Pancreas (tissue), 10 donors: ENCODE measurements around the gene OR8K3. TPM values are rescaled to one million over a fixed set of nuclear protein-coding genes. Genes with fewer than 3 reads are reported as not detected.

Experiments used
- ATAC-seq, 4 donors: fragments of 200-7000 bp; cut with Tn5 transposase; one replicate each; pipeline versions ENCODE4 v1.8.0 to v1.9.1; 2020; ENCODE audit warnings: mild to moderate bottlenecking in 4 of 4, moderate library complexity in 4 of 4
- DNase-seq, 6 donors: peaks; one replicate each; pipeline ENCODE4 v3.0.0-alpha.2; 2020
- FAIRE-seq: peaks from 2 replicates; lab custom pipeline; 2012; peaks lifted over from hg19 to GRCh38; lab: Jason Lieb, UNC
- H3K27ac ChIP-seq, 4 donors: fragments of 200-600 bp; sonication (generic); 1 replicate in 3 of 4; 2 replicates in 1 of 4; pipeline versions ENCODE4 v1.5.0 to v1.8.0; 2020
- H3K27me3 ChIP-seq, 4 donors: fragments of 200-600 bp; one replicate each; pipeline ENCODE4 v1.8.0; 2021
- H3K36me3 ChIP-seq, 3 donors: fragments of 200-600 bp; sonication (generic) in 1 of 3; one replicate each; pipeline versions ENCODE4 v1.5.0 to v1.8.0; 2020 to 2021
- H3K4me1 ChIP-seq, 3 donors: fragments of 200-600 bp; one replicate each; pipeline ENCODE4 v1.8.0; 2021
- H3K4me3 ChIP-seq, 4 donors: fragments of 200-600 bp; sonication (generic) in 2 of 4; one replicate each; pipeline versions ENCODE4 v1.5.0 to v1.8.0; 2020 to 2021
- H3K9me3 ChIP-seq, 4 donors: fragments of 200-600 bp; one replicate each; pipeline ENCODE4 v1.8.0; 2021
- CTCF ChIP-seq, 4 donors: fragments of 200-600 bp; sonication (generic) in 3 of 4; IDR thresholded peaks; one replicate each; pipeline versions ENCODE4 v1.5.0 to v1.8.0; 2021; ENCODE audit warnings: antibody characterized with exemption in 4 of 4
- WGBS, 2 donors: extraction: QIAGEN DNeasy Blood & Tissue Kit; methylation state at CpG; one replicate each; pipeline ENCODE4 v1.1.7; 2013; 5-methylcytosine and 5-hydroxymethylcytosine counted together
- intact Hi-C, 3 donors: fragments of 100-400 bp; cut with DNase I; formaldehyde crosslinking; loops; one replicate each; pipeline versions ENCODE4 v1.11.1 to v1.14.2; 2022
- polyA plus RNA-seq, 2 donors: library from polyadenylated mRNA; stranded (reverse); fragments of 200-250 nt; gene quantifications; one replicate each; pipeline ENCODE4 v1.2.3, GENCODE V29; 2013
- total RNA-seq, 6 donors: library from RNA; stranded (reverse); fragmentation: NEBNext Ultra II Directional in 4 of 6; extraction: Animal tissue kit (Norgen Biotek cat#: 25700) in 4 of 6; gene quantifications; one replicate each; pipeline versions ENCODE4 v1.2.1 to v1.2.4, GENCODE V29; 2021 to 2023
- donor health status: healthy with polysubstance abuse.
- donor health status: DM: no; HTN: no; CAD: no; lungs with moderate emphysema.
- donor health status: DM: no; HTN: no; CAD: no.
- donor health status: control.
- donor health status: control.
- donor health status: Bipolar disorder and iron deficiency.
- donor health status: DM: yes; HTN: yes; CAD: no.
- donor health status: DM: no; HTN: no; CAD: no.
- donor health status: DM: no; HTN: no; CAD: no.
- donor health status: DM: yes; HTN: yes; CAD: no.

OR8K3 gene
- total and polyA plus RNA-seq, 8 donors: not detected

- Histone ChIP-seq H3K9me3 (no peaks in the 10 kb centered on the region), H3K27me3 (no peaks in the 10 kb centered on the region), H3K27ac (no peak overlapping the region), H3K36me3 (no peaks in the 10 kb centered on the region), H3K4me3 (no peak overlapping the region), H3K4me1 (no peaks in the 10 kb centered on the region)
- FAIRE-seq: no peak
- TF ChIP-seq CTCF (IDR thresholded peaks at IDR 0.05): no peak
- no peak for ATAC-seq
- DNase-seq: no peak
- WGBS, 2 donors: 64 to 76% methylated on average over 3 of the region's 3 CpGs
- intact Hi-C loops: no loop called here
Observed at GRCh38 chr11:56307836-56308235, 7.1 kb upstream of the OR8K3 start.

- Histone ChIP-seq H3K9me3 (no peaks in the 10 kb centered on the region), H3K36me3 (no peaks in the 10 kb centered on the region), H3K4me3 (no peak overlapping the region), H3K4me1 (no peaks in the 10 kb centered on the region), H3K27me3 (no peaks in the 10 kb centered on the region), H3K27ac (no peak overlapping the region)
- ATAC-seq (no peak), FAIRE-seq (no peak), DNase-seq (peak in 1 of 6 donors; percentile 60)
- WGBS, 2 donors: 83 to 87% methylated on average over 31 to 34 of the region's 34 CpGs
- no peak for TF ChIP-seq CTCF (IDR thresholded peaks at IDR 0.05)
- intact Hi-C loops: no loop called here
Observed at GRCh38 chr11:56331861-56332491, 17.0 kb downstream of the OR8K3 start.

GRCh38 chr11:56333156-56333555 is 18.2 kb downstream of the OR8K3 start:
- ATAC-seq: no peak
- Histone ChIP-seq H3K4me3 (no peak overlapping the region), H3K36me3 (no peaks in the 10 kb centered on the region), H3K9me3 (no peaks in the 10 kb centered on the region), H3K4me1 (no peaks in the 10 kb centered on the region), H3K27ac (no peak overlapping the region), H3K27me3 (no peaks in the 10 kb centered on the region)
- no peak for FAIRE-seq
- no peak for DNase-seq
- WGBS, 2 donors: 66 to 69% methylated on average over 3 of the region's 3 CpGs
- intact Hi-C loops: no loop called here
- TF ChIP-seq CTCF (IDR thresholded peaks at IDR 0.05): no peak

GRCh38 chr11:56340289-56340688 is 25.3 kb downstream of the OR8K3 start:
- no peaks in the 10 kb centered on the region for H3K4me1 ChIP-seq
- H3K4me3 ChIP-seq: no peak overlapping the region
- no peak for FAIRE-seq
- no peak for ATAC-seq
- intact Hi-C loops: no loop called here
- DNase-seq: no peak
- no peaks in the 10 kb centered on the region for H3K36me3 ChIP-seq
- no peak overlapping the region for H3K27ac ChIP-seq
- no peaks in the 10 kb centered on the region for H3K27me3 ChIP-seq
- no peaks in the 10 kb centered on the region for H3K9me3 ChIP-seq
- no peak for TF ChIP-seq CTCF (IDR thresholded peaks at IDR 0.05)

- FAIRE-seq (no peak), DNase-seq (no peak), ATAC-seq (no peak)
- H3K9me3 ChIP-seq: no peaks in the 10 kb centered on the region
- H3K4me3 ChIP-seq: no peak within 1 kb of the TSS
- H3K4me1 ChIP-seq: no peaks in the 10 kb centered on the region
- TF ChIP-seq CTCF (IDR thresholded peaks at IDR 0.05): no peak
- no peak within 1 kb of the TSS for H3K27ac ChIP-seq
- no peaks in the 10 kb centered on the region for H3K27me3 ChIP-seq
- WGBS, 2 donors: 56 to 63% methylated on average over 1 of the region's 1 CpG
- H3K36me3 ChIP-seq: no peaks in the 10 kb centered on the region
- intact Hi-C loops: no loop called here
Observed at GRCh38 chr11:56345739-56346138, 30.8 kb downstream of the OR8K3 start, which contains the start of gene OR8K1. Gene OR8K1 (plus strand): TSS chr11:56346039. CDS start chr11:56346039, 0 bp downstream.
